Fibroblast of villous mesenchyme (primary cell): Measurements from ENCODE around the gene CNTNAP2. TPM values are rescaled to one million over a fixed set of nuclear protein-coding genes. Genes with fewer than 3 reads are reported as not detected.

Source experiments
- DNase-seq: peaks from one replicate; pipeline ENCODE4 v3.0.0-alpha.2; 2010; ENCODE audit warnings: low read depth
- H3K4me3 ChIP-seq: 2 replicates; pipeline ENCODE4 v1.5.1; 2011; ENCODE audit warnings: low read depth, mild to moderate bottlenecking, low read length
- total RNA-seq: library from RNA; depleted of rRNA; stranded (reverse); fragments of >200 nt; gene quantifications from 2 replicates; pipeline ENCODE4 v1.2.3, GENCODE V29; 2012
- TF ChIP-seq, protein P1 (sequence below): IDR thresholded peaks from 2 replicates; pipeline ENCODE4 v1.5.1; 2012; ENCODE audit warnings: low read depth, mild to moderate bottlenecking, low read length; ENCODE audit not compliant: insufficient read depth

The CNTNAP2 gene
- total RNA-seq, 1 donor, result not detected

DNA sequence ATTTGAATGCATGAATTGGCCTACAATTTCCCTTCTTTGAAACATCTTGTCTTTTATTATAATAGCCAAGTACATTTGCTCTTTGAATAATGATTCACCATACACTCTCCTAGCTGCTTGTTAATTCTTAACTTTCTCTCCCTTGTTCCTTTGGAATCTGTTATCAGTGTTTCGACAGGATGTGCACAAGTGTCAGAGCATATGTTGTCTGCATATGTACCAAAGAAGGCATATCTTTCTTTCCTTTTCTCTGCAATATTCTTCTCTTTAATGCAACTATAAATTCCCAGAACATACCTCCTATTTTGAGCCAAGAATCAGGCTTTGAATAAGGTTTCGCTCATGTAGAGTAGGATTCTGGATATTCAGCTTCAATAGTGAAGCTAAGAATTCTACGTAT, 1625.7 kb downstream of the CNTNAP2 start:
- TF ChIP-seq, protein P1, sequence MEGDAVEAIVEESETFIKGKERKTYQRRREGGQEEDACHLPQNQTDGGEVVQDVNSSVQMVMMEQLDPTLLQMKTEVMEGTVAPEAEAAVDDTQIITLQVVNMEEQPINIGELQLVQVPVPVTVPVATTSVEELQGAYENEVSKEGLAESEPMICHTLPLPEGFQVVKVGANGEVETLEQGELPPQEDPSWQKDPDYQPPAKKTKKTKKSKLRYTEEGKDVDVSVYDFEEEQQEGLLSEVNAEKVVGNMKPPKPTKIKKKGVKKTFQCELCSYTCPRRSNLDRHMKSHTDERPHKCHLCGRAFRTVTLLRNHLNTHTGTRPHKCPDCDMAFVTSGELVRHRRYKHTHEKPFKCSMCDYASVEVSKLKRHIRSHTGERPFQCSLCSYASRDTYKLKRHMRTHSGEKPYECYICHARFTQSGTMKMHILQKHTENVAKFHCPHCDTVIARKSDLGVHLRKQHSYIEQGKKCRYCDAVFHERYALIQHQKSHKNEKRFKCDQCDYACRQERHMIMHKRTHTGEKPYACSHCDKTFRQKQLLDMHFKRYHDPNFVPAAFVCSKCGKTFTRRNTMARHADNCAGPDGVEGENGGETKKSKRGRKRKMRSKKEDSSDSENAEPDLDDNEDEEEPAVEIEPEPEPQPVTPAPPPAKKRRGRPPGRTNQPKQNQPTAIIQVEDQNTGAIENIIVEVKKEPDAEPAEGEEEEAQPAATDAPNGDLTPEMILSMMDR, result no peak
- no peak for DNase-seq
- H3K4me3 ChIP-seq, result no peak overlapping the region

DNA sequence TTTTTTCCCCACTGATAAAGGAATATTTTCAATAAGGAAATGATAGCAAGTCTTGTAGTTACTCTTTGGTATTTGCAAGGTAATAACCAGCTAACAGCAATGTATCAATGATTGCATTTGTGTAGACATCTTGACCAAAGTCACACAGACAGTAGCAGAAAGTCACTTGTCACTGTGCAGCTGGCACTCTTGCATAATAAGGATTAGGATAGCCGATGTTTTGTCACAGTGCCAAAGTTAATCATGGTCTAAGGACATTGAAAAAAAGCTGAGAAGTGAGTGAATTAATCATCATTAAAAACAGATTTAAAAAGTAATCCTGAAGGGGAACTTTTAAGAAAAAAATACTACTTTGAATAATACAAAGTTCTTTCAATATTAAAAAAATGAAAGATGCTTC, 1639.7 kb downstream of the CNTNAP2 start:
- no peak for DNase-seq
- TF ChIP-seq, protein P1, result no peak
- no peak overlapping the region for H3K4me3 ChIP-seq

DNA sequence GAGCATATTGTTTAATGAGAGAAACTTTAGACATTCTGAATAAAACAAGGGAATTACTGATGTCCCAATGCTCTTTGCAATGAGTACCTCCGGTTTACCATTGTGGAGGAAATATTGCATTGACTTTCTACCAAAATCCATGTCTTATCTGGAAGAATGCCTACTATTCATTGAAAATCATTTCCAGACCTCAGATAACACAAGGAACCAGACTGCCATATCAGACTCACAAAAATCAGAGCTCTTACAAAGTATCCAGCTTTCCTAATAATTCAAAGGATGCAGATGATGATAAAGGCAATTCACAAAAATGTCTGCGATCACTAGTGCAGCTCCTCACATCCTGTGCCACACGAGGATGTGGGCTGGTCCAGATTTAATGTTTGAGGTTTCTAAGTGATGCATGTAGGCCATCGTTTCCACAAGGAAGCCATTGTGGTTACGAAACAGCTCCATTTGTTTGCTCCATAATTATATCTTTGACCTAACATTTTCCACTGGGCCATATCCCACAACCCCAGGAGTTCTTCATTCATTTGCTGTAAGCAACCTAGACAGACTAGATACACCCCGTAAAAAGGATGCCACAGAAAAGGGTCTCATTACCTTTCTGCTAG, 1642.8 kb downstream of the CNTNAP2 start:
- H3K4me3 ChIP-seq, result no peak overlapping the region
- TF ChIP-seq, protein P1, result no peak
- DNase-seq, result no peak

DNA sequence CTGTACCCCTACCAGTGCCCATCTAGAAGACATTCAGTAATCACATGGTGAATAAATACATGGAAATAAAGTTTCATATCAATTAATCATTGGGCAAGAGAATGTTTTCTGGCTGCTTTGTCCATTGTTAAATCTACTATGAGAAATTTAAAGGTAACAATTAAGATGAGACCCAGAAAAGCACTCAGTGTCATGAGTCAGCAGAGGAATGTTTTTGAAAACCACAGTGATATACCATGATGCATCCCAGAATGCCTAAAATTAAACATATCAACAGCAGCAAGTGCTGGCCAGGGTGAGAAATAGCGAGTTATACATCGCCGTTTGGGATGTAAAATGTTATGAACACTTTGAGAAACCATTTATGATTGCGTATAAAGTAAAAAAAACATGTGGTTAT, 1648.7 kb downstream of the CNTNAP2 start:
- TF ChIP-seq, protein P1, result no peak
- DNase-seq, result no peak
- no peak overlapping the region for H3K4me3 ChIP-seq

DNA sequence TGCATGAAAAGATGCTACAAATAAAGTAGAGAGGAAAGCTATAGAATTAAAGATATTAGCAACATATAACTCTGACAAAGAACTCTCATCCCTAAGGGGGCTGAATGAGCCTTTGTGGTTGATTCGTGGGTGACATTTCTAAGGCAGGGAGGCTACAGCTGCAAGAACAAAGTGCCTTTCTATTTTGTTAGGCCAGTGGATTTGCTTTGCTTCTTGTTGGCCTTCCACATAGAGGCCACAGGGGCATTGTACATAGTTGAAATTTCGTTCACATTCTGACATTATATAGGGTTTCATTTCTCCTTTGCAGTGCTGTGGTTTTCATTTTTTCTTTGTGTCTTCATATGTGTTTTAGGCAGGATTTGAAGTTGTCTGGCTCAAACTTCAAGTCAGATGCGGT, 1654.7 kb downstream of the CNTNAP2 start:
- TF ChIP-seq, protein P1, result no peak
- no peak overlapping the region for H3K4me3 ChIP-seq
- DNase-seq, result no peak

DNA sequence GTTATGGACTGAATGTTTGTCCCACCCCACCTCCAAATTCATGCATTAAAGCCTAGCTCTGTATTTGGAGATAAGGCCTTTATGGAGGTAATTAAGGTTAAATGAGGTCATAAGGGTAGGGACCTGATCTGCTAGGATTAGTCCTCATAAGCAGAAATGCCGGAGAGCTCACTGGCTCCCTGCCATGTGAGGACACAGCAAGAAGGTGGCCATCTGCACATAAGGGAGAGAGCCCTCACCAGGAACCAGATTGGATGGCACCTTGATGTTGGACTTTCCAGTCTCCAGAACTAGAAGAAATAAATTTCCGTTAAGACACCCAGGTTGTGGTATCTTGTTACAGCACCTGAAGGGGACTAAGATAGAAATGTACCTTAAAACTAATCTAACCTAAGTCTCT, 1657.9 kb downstream of the CNTNAP2 start:
- no peak for DNase-seq
- no peak overlapping the region for H3K4me3 ChIP-seq
- TF ChIP-seq, protein P1, result no peak
